Stimulated activated CD8-positive, alpha-beta memory T cell treated with anti-CD3 and anti-CD28 coated beads, Interleukin-4, amount 100 ng/mL, for 24 hours (primary cell): Measurements from ENCODE around the gene HOMEZ.
A peak's percentile ranks its signal among the peaks of the same experiment; 100 is the strongest.

Experiments
- DNase-seq: peaks from one replicate; pipeline ENCODE4 v3.0.0-alpha.2; 2020; ENCODE audit warnings: low read depth

Gene HOMEZ

GRCh38 chr14:23307687-23308644, 22.0 kb upstream of the HOMEZ start:
- no peak for DNase-seq

- DNase-seq, result no peak
These were observed 21.2 kb upstream of the HOMEZ start for GRCh38 chr14:23307146-23307530.

GRCh38 chr14:23306412-23307145, 20.6 kb upstream of the HOMEZ start, which contains the start of gene BCL2L2:
Gene BCL2L2 (plus strand): TSS chr14:23306833. CDS start chr14:23307768, 935 bp downstream.
- no peak for DNase-seq

GRCh38 chr14:23302290-23303225, 16.6 kb upstream of the HOMEZ start, which contains the start of gene PPP1R3E:
Gene PPP1R3E (minus strand): TSS chr14:23302859. CDS start chr14:23302576, 283 bp downstream.
- peak; percentile 79 for DNase-seq

- DNase-seq, result no peak
These were observed 16.0 kb upstream of the HOMEZ start for GRCh38 chr14:23301969-23302289.

- DNase-seq, result peak; percentile 96
These were observed 15.5 kb upstream of the HOMEZ start for GRCh38 chr14:23301288-23301968.

- no peak for DNase-seq
These were observed 14.8 kb upstream of the HOMEZ start for GRCh38 chr14:23300687-23301223.

GRCh38 chr14:23299986-23300686, 14.2 kb upstream of the HOMEZ start:
- no peak for DNase-seq

- no peak for DNase-seq
These were observed 13.5 kb upstream of the HOMEZ start for GRCh38 chr14:23299211-23299957.

GRCh38 chr14:23297611-23298277, 11.8 kb upstream of the HOMEZ start:
- DNase-seq, result no peak

- no peak for DNase-seq
These were observed 11.2 kb upstream of the HOMEZ start for GRCh38 chr14:23297096-23297495.

- DNase-seq, result no peak
These were observed 10.3 kb upstream of the HOMEZ start for GRCh38 chr14:23296012-23296777.

- no peak for DNase-seq
These were observed 9.0 kb upstream of the HOMEZ start for GRCh38 chr14:23294734-23295561.

- DNase-seq, result no peak
These were observed 1.1 kb upstream of the HOMEZ start for GRCh38 chr14:23286902-23287479.

- DNase-seq, result no peak
These were observed 357 bp downstream of the HOMEZ start for GRCh38 chr14:23285530-23286019.

- no peak for DNase-seq
These were observed 1.0 kb downstream of the HOMEZ start for GRCh38 chr14:23284654-23285529.
